Measurements from ENCODE around the gene SH2D3C. TPM values are rescaled to one million over a fixed set of nuclear protein-coding genes. Genes with fewer than 3 reads are reported as not detected.

SH2D3C gene
- total RNA-seq, 1 donor from 2014 or later: 5.8 TPM

DNA sequence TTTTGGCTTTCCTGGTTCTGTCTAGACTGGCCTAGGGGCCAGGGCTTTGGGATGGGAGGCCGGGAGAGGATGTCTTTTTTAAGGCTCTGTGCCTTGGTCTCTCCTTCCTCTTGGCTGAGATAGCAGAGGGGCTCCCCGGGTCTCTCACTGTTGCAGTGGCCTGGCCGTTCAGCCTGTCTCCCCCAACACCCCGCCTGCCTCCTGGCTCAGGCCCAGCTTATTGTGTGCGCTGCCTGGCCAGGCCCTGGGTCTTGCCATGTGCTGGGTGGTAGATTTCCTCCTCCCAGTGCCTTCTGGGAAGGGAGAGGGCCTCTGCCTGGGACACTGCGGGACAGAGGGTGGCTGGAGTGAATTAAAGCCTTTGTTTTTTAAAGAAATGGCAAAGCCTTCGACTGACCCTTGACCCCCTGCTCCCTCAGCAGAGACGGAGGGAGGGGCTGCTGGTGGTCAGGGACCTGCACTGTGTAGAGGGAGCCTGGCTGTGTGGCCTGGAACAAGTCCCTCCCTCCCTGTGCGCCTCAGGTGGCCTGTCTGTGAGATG, 35.3 kb upstream of the SH2D3C start:
- H4K20me1 ChIP-seq (ENCODE audit: insufficient read depth, low read length): peaks cover 18% of the 10 kb centered on the region
- no peak overlapping the region for H2AFZ ChIP-seq (ENCODE audit: low read depth, low read length)
- peaks cover 15% of the 10 kb centered on the region for H3K36me3 Mint-ChIP-seq (ENCODE audit: low read depth, unreplicated experiment)
- no peaks in the 10 kb centered on the region for H3K79me2 ChIP-seq (ENCODE audit: insufficient read depth, low read length)
- H3K27ac Mint-ChIP-seq (ENCODE audit: unreplicated experiment): no peak overlapping the region
- H3K27ac ChIP-seq (ENCODE audit: low read depth, low read length): no peak overlapping the region
- no peaks in the 10 kb centered on the region for H3K27me3 Mint-ChIP-seq (ENCODE audit: low read depth, unreplicated experiment)
- H3K27me3 ChIP-seq (ENCODE audit: insufficient read depth, low read length): no peaks in the 10 kb centered on the region
- H3K9me3 Mint-ChIP-seq (ENCODE audit: unreplicated experiment): no peaks in the 10 kb centered on the region
- no peak overlapping the region for H3K9ac ChIP-seq (ENCODE audit: low read length)
- H3K4me1 Mint-ChIP-seq (ENCODE audit: low read depth, unreplicated experiment): peaks cover 3% of the 10 kb centered on the region
- no peak overlapping the region for H3K4me2 ChIP-seq (ENCODE audit: low read length)
- DNase-seq (ENCODE audit: low read depth): no peak
- no peak overlapping the region for H3K4me3 Mint-ChIP-seq (ENCODE audit: unreplicated experiment)
- H3K36me3 ChIP-seq (ENCODE audit: insufficient read depth, low read length): peaks cover 11% of the 10 kb centered on the region
- no peak overlapping the region for H3K4me3 ChIP-seq (ENCODE audit: insufficient read depth, low read depth, low read length)
- H3K4me1 ChIP-seq (ENCODE audit: insufficient read depth, low read length): no peaks in the 10 kb centered on the region
- no peaks in the 10 kb centered on the region for H3K9me3 ChIP-seq (ENCODE audit: insufficient read depth, low read depth, low read length)
- no peak for FAIRE-seq
- TF ChIP-seq, protein P1, sequence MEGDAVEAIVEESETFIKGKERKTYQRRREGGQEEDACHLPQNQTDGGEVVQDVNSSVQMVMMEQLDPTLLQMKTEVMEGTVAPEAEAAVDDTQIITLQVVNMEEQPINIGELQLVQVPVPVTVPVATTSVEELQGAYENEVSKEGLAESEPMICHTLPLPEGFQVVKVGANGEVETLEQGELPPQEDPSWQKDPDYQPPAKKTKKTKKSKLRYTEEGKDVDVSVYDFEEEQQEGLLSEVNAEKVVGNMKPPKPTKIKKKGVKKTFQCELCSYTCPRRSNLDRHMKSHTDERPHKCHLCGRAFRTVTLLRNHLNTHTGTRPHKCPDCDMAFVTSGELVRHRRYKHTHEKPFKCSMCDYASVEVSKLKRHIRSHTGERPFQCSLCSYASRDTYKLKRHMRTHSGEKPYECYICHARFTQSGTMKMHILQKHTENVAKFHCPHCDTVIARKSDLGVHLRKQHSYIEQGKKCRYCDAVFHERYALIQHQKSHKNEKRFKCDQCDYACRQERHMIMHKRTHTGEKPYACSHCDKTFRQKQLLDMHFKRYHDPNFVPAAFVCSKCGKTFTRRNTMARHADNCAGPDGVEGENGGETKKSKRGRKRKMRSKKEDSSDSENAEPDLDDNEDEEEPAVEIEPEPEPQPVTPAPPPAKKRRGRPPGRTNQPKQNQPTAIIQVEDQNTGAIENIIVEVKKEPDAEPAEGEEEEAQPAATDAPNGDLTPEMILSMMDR (IDR thresholded peaks at IDR 0.05; ENCODE audit: insufficient read depth, low read depth, low read length): no peak
- TF ChIP-seq EZH2 (IDR thresholded peaks at IDR 0.05; ENCODE audit: insufficient read depth, low read length): no peak

DNA sequence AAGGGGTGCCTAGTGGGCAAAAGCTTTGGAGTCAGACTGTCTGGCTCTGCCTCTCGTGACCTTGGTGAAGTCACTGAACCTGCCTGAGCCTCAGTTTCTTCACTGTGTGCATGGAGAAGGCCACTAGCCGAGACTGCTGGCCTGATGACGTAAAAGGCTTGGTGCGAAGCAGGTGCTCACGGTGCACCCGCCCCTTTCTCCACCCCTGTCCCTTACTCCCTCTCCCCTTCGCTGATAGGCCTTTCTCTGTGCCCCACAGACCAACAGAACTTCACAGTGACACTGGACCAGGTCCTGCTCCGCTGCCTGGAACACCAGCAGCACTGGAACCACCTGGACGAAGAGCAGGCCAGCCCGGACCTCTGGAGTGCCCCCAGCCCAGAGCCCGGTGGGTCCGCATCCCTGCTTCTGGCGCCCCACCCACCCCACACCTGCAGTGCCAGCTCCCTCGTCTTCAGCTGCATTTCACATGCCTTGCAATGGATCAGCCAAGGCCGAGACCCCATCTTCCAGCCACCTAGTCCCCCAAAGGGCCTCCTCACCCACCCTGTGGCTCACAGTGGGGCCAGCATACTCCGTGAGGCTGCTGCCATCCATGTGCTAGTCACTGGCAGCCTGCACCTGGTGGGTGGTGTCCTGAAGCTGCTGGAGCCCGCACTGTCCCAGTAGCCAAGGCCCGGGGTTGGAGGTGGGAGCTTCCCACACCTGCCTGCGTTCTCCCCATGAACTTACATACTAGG, 34.6 kb upstream of the SH2D3C start:
- H3K4me1 ChIP-seq (ENCODE audit: insufficient read depth, low read length): no peaks in the 10 kb centered on the region
- H3K27ac Mint-ChIP-seq (ENCODE audit: unreplicated experiment): no peak overlapping the region
- H3K79me2 ChIP-seq (ENCODE audit: insufficient read depth, low read length): no peaks in the 10 kb centered on the region
- H2AFZ ChIP-seq (ENCODE audit: low read depth, low read length): no peak overlapping the region
- FAIRE-seq (no peak), DNase-seq (ENCODE audit: low read depth) (no peak)
- peaks cover 9% of the 10 kb centered on the region for H3K36me3 Mint-ChIP-seq (ENCODE audit: low read depth, unreplicated experiment)
- H3K27me3 Mint-ChIP-seq (ENCODE audit: low read depth, unreplicated experiment): no peaks in the 10 kb centered on the region
- no peak overlapping the region for H3K27ac ChIP-seq (ENCODE audit: low read depth, low read length)
- H3K9me3 ChIP-seq (ENCODE audit: insufficient read depth, low read depth, low read length): no peaks in the 10 kb centered on the region
- H3K4me3 Mint-ChIP-seq (ENCODE audit: unreplicated experiment): no peak overlapping the region
- peaks cover 3% of the 10 kb centered on the region for H3K4me1 Mint-ChIP-seq (ENCODE audit: low read depth, unreplicated experiment)
- H3K4me2 ChIP-seq (ENCODE audit: low read length): no peak overlapping the region
- no peak overlapping the region for H3K4me3 ChIP-seq (ENCODE audit: insufficient read depth, low read depth, low read length)
- H4K20me1 ChIP-seq (ENCODE audit: insufficient read depth, low read length): peaks cover 23% of the 10 kb centered on the region
- H3K36me3 ChIP-seq (ENCODE audit: insufficient read depth, low read length): peaks cover 11% of the 10 kb centered on the region
- no peak overlapping the region for H3K9ac ChIP-seq (ENCODE audit: low read length)
- TF ChIP-seq, protein P1 (IDR thresholded peaks at IDR 0.05; ENCODE audit: insufficient read depth, low read depth, low read length): no peak
- no peak for TF ChIP-seq EZH2 (IDR thresholded peaks at IDR 0.05; ENCODE audit: insufficient read depth, low read length)
- H3K27me3 ChIP-seq (ENCODE audit: insufficient read depth, low read length): no peaks in the 10 kb centered on the region
- no peaks in the 10 kb centered on the region for H3K9me3 Mint-ChIP-seq (ENCODE audit: unreplicated experiment)

DNA sequence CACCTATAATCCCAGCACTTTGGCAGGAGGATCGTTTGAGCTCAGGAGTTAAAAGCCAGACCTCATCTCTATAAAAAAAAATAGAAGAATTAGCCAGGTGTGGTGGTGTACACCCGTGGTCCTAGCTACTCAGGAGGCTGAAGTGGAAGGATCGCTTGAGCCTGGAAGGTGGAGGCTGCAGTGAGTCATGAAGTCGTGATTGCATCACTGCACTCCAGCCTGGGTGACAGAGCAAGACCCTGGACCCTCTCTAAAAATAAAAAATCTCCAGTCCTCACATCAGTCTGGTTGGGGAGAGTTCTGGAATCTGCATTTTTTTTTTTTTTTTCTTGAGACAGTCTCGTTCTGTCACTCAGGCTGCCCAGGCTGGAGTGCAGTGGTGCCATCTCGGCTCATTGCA, 33.5 kb upstream of the SH2D3C start:
- Mint-ChIP-seq H3K4me1 (ENCODE audit: low read depth, unreplicated experiment) (peaks cover 2% of the 10 kb centered on the region), H3K4me3 (ENCODE audit: unreplicated experiment) (no peak overlapping the region), H3K27ac (ENCODE audit: unreplicated experiment) (no peak overlapping the region), H3K27me3 (ENCODE audit: low read depth, unreplicated experiment) (no peaks in the 10 kb centered on the region), H3K36me3 (ENCODE audit: low read depth, unreplicated experiment) (peaks cover 16% of the 10 kb centered on the region), H3K9me3 (ENCODE audit: unreplicated experiment) (no peaks in the 10 kb centered on the region)
- Histone ChIP-seq H3K27me3 (ENCODE audit: insufficient read depth, low read length) (no peaks in the 10 kb centered on the region), H3K79me2 (ENCODE audit: insufficient read depth, low read length) (peaks cover 6% of the 10 kb centered on the region), H3K4me3 (ENCODE audit: insufficient read depth, low read depth, low read length) (no peak overlapping the region), H3K4me1 (ENCODE audit: insufficient read depth, low read length) (no peaks in the 10 kb centered on the region), H2AFZ (ENCODE audit: low read depth, low read length) (no peak overlapping the region), H3K9ac (ENCODE audit: low read length) (no peak overlapping the region), H3K9me3 (ENCODE audit: insufficient read depth, low read depth, low read length) (no peaks in the 10 kb centered on the region), H3K36me3 (ENCODE audit: insufficient read depth, low read length) (peaks cover 11% of the 10 kb centered on the region), H4K20me1 (ENCODE audit: insufficient read depth, low read length) (peaks cover 30% of the 10 kb centered on the region), H3K4me2 (ENCODE audit: low read length) (no peak overlapping the region), H3K27ac (ENCODE audit: low read depth, low read length) (no peak overlapping the region)
- FAIRE-seq (no peak), DNase-seq (ENCODE audit: low read depth) (no peak)
- no peak for TF ChIP-seq EZH2 (IDR thresholded peaks at IDR 0.05; ENCODE audit: insufficient read depth, low read length)
- TF ChIP-seq, protein P1 (IDR thresholded peaks at IDR 0.05; ENCODE audit: insufficient read depth, low read depth, low read length): no peak

Data from astrocyte (in vitro differentiated cells and primary cell).